Lung (tissue), 12 donors: ENCODE measurements around the gene PATE1. TPM values are rescaled to one million over a fixed set of nuclear protein-coding genes. Genes with fewer than 3 reads are reported as not detected.

ENCODE experiments used
- ATAC-seq: fragments of 200-7000 bp; cut with Tn5 transposase; one replicate; pipeline ENCODE4 v1.9.1; 2020; ENCODE audit warnings: moderate number of reproducible peaks; ENCODE audit not compliant: insufficient read depth, low FRiP score
- DNase-seq, 3 donors: peaks; one replicate each; pipeline ENCODE4 v3.0.0-alpha.2; 2013 to 2017
- H3K27ac ChIP-seq, 2 donors: one replicate each; pipeline ENCODE4 v1.5.1; 2013; ENCODE audit warnings: mild to moderate bottlenecking in 2 of 2, moderate library complexity in 2 of 2, control low read depth in 1 of 2, inconsistent platforms in 1 of 2, low read depth in 1 of 2, low read length in 1 of 2
- H3K27me3 ChIP-seq, 3 donors: one replicate each; pipeline ENCODE4 v1.5.1; 2013; ENCODE audit warnings: low read length in 2 of 3; ENCODE audit not compliant: control insufficient read depth in 3 of 3, insufficient read depth in 3 of 3
- H3K36me3 ChIP-seq, 4 donors: one replicate each; pipeline ENCODE4 v1.5.1; 2013; ENCODE audit warnings: low read length in 4 of 4, mild to moderate bottlenecking in 1 of 4, moderate library complexity in 1 of 4; ENCODE audit not compliant: control insufficient read depth in 4 of 4, insufficient read depth in 4 of 4
- H3K4me1 ChIP-seq, 5 donors: one replicate each; pipeline ENCODE4 v1.5.1; 2013; ENCODE audit warnings: low read length in 5 of 5, mild to moderate bottlenecking in 2 of 5, moderate library complexity in 1 of 5; ENCODE audit not compliant: control insufficient read depth in 5 of 5, insufficient read depth in 5 of 5
- H3K4me3 ChIP-seq: one replicate; pipeline ENCODE4 v1.5.1; 2013; ENCODE audit warnings: mild to moderate bottlenecking, control low read depth, moderate library complexity
- H3K9ac ChIP-seq, 2 donors: one replicate each; pipeline ENCODE4 v1.5.1; 2013; ENCODE audit warnings: low read length in 2 of 2, control low read depth in 1 of 2; ENCODE audit not compliant: insufficient read depth in 1 of 2
- H3K9me3 ChIP-seq, 4 donors: one replicate each; pipeline ENCODE4 v1.5.1; 2013; ENCODE audit warnings: low read length in 3 of 4, mild to moderate bottlenecking in 1 of 4, moderate library complexity in 1 of 4; ENCODE audit not compliant: control insufficient read depth in 4 of 4, insufficient read depth in 3 of 4
- WGBS, 2 donors: extraction: QIAGEN DNeasy Blood & Tissue Kit; methylation state at CpG; one replicate each; pipeline ENCODE4 v1.1.7; 2013; 5-methylcytosine and 5-hydroxymethylcytosine counted together
- polyA plus RNA-seq, 2 donors: library from polyadenylated mRNA; stranded (reverse); fragments of 200-250 nt; gene quantifications; one replicate each; pipeline ENCODE4 v1.2.1, GENCODE V29; 2013
- total RNA-seq, 2 donors: library from RNA; depleted of rRNA in 1 of 2; stranded (reverse); fragments of >200 nt in 1 of 2; gene quantifications; one replicate each; pipeline ENCODE4 v1.2.1, GENCODE V29; 2014 to 2021
- TF ChIP-seq, protein P1 (sequence below): IDR thresholded peaks from 2 replicates; pipeline ENCODE4 v1.5.1; 2012; ENCODE audit warnings: mild to moderate bottlenecking; ENCODE audit errors: control extremely low read depth, extremely low read depth
- donor health status: control.
- donor health status: control.
- donor health status: Bipolar disorder and iron deficiency.
- donor health status: healthy.
- donor health status: DM: yes; HTN: yes; CAD: no.

The PATE1 gene
- total and polyA plus RNA-seq, 4 donors, result not detected

DNA sequence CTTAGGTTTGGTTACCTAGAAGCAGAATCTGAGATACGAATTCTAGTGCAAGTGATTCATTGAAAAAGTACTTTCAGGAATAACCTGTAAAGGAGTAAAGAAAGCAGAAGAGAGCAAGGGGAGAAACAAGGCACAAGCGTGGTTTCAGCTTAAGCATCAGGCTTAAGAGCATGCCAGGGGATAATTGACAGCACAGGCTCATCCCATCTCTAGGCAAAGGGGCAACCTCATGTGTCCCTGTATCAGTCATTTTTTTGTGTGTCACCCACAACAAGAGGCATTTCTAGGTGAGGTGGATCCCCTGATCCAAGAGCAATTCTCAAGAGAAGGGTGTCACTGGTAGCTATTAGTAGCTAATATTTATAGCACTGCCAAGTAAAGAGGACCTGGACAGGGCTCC, 24.5 kb downstream of the PATE1 start:
- Histone ChIP-seq H3K27me3 (no peaks in the 10 kb centered on the region), H3K9ac (no peak overlapping the region), H3K4me3 (no peak overlapping the region), H3K36me3 (no peaks in the 10 kb centered on the region), H3K9me3 (no peaks in the 10 kb centered on the region), H3K27ac (no peak overlapping the region), H3K4me1 (peaks cover 0 to 10% (median 0%) of the 10 kb centered on the region in 5 donors)
- DNase-seq (no peak), ATAC-seq (no peak)
- TF ChIP-seq, protein P1, sequence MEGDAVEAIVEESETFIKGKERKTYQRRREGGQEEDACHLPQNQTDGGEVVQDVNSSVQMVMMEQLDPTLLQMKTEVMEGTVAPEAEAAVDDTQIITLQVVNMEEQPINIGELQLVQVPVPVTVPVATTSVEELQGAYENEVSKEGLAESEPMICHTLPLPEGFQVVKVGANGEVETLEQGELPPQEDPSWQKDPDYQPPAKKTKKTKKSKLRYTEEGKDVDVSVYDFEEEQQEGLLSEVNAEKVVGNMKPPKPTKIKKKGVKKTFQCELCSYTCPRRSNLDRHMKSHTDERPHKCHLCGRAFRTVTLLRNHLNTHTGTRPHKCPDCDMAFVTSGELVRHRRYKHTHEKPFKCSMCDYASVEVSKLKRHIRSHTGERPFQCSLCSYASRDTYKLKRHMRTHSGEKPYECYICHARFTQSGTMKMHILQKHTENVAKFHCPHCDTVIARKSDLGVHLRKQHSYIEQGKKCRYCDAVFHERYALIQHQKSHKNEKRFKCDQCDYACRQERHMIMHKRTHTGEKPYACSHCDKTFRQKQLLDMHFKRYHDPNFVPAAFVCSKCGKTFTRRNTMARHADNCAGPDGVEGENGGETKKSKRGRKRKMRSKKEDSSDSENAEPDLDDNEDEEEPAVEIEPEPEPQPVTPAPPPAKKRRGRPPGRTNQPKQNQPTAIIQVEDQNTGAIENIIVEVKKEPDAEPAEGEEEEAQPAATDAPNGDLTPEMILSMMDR, result no peak
- 85 to 88% methylated on average over 2 of the region's 2 CpGs for WGBS, 2 donors

DNA sequence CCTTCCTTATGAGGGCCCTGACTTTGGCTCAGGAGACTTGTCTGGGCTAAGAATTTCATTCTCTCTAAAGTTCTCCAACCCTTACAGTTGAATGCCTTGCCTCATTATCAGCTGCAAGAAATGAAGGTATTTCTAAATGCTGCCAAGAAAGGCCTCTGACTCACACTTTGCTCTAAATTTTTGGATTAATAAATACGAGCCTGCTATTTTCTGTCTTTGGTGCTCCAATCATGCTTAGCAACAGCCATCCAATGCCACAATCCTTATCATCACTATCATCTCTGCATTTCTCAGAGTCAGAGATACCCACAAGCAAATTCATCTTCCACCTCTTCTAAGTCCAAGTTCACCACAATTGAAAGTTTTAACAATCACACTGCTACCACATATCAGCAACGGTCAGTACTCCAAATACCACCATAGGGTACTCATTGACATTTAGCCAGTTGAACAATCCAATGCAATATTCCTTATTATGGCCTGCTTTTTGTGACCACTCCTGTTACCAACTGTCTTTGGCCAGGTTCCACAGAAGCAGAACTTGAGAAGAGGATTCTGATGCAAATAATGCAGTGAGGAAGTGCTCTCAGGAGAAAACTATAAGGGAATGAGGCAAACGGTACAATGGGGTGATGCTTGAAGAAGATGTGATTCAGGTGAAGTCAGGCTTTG, 26.9 kb downstream of the PATE1 start:
- Histone ChIP-seq H3K4me1 (no peaks in the 10 kb centered on the region), H3K4me3 (no peak overlapping the region), H3K27me3 (no peaks in the 10 kb centered on the region), H3K27ac (no peak overlapping the region), H3K9me3 (no peaks in the 10 kb centered on the region), H3K9ac (no peak overlapping the region), H3K36me3 (no peaks in the 10 kb centered on the region)
- DNase-seq, result peak in 1 of 3 donors; percentile 5
- TF ChIP-seq, protein P1, result no peak
- WGBS, 2 donors, result 64 to 74% methylated on average over 3 of the region's 3 CpGs
- peak; percentile 33 for ATAC-seq

DNA sequence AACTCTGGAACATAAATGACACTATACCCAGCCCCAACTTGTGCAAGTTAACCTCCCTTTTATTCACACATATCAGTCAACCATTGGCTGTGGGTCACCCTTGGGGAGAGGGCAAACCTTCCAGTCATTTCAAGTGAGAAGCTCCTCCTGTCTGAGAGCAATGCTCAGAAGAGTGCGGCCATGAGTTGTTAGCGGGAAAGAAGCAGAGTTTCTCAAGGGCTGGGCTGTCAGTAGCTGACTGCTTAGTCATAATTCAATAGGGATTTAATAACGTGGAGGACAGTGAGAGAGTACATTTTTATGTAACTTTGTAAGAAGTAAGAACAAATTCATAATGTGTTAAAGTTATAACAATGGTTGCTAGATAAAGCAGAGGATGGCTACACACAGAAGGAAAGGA, 27.4 kb downstream of the PATE1 start:
- H3K9ac ChIP-seq, result no peak overlapping the region
- 68 to 81% methylated on average over 3 of the region's 3 CpGs for WGBS, 2 donors
- no peak overlapping the region for H3K4me3 ChIP-seq
- TF ChIP-seq, protein P1, result no peak
- ATAC-seq (no peak), DNase-seq (no peak)
- no peaks in the 10 kb centered on the region for H3K27me3 ChIP-seq
- no peaks in the 10 kb centered on the region for H3K9me3 ChIP-seq
- H3K4me1 ChIP-seq, result no peaks in the 10 kb centered on the region
- no peak overlapping the region for H3K27ac ChIP-seq
- no peaks in the 10 kb centered on the region for H3K36me3 ChIP-seq

DNA sequence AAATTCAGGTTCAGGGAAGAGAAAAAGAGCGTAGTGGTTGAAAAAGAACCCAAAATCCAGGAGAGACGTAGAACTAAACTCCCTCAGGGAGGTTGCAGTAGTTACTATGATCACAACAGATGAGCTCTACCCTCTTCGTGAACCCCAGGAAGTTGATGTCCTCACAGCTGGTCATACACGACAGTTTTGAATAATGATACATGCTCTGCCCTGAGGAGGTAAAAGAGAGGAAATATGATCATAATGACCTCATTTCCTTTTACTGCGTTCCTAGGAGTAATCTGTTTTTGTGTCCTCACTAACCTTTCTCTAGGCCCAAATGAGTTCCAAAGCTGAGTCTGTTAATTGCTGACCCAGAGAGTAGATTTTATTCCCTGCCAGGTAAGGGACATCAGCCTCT, 31.2 kb downstream of the PATE1 start:
- Histone ChIP-seq H3K36me3 (no peaks in the 10 kb centered on the region), H3K4me1 (no peaks in the 10 kb centered on the region), H3K27me3 (no peaks in the 10 kb centered on the region), H3K4me3 (no peak overlapping the region), H3K27ac (no peak overlapping the region), H3K9me3 (no peaks in the 10 kb centered on the region), H3K9ac (no peak overlapping the region)
- ATAC-seq, result no peak
- TF ChIP-seq, protein P1, result no peak
- peak in 2 of 3 donors; percentile 10 to 14 for DNase-seq
- WGBS, 2 donors, result 51 to 56% methylated on average over 5 of the region's 5 CpGs
